CD8-positive, alpha-beta memory T cell (primary cell): ENCODE results near the gene IGFN1. TPM values are rescaled to one million over a fixed set of nuclear protein-coding genes. Genes with fewer than 3 reads are reported as not detected.

Experiments used
- CTCF ChIA-PET: fragments of 350-600 bp; sonication (Branson Sonifier 250); formaldehyde crosslinking; loops from one replicate; lab custom pipeline; 2021; ENCODE audit warnings: antibody characterized with exemption; lab: Charles Lee
- POLR2A ChIA-PET: fragments of 350-600 bp; sonication (Branson Sonifier 250); formaldehyde crosslinking; loops from one replicate; lab custom pipeline; 2021; ENCODE audit warnings: antibody characterized with exemption; lab: Charles Lee
- DNase-seq, 5 donors: peaks; one replicate each; pipeline versions ENCODE4 v3.0.0 to v3.0.0-alpha.2; 2020 to 2022; ENCODE audit warnings: mixed read lengths in 1 of 5
- H3K27ac ChIP-seq: one replicate; pipeline ENCODE4 v1.7.0; 2013; ENCODE audit warnings: low read depth, mild to moderate bottlenecking, low read length, moderate library complexity
- H3K27me3 ChIP-seq: 2 replicates; pipeline ENCODE4 v1.7.0; 2013; ENCODE audit warnings: low read length, mild to moderate bottlenecking; ENCODE audit not compliant: insufficient read depth, poor library complexity, severe bottlenecking
- H3K36me3 ChIP-seq: 2 replicates; pipeline ENCODE4 v1.7.0; 2013; ENCODE audit warnings: mild to moderate bottlenecking, low read length, moderate library complexity; ENCODE audit not compliant: insufficient read depth
- H3K4me1 ChIP-seq: 2 replicates; pipeline ENCODE4 v1.7.0; 2013; ENCODE audit warnings: mild to moderate bottlenecking, low read length, moderate library complexity; ENCODE audit not compliant: insufficient read depth
- H3K4me3 ChIP-seq: 2 replicates; pipeline ENCODE4 v1.7.0; 2013; ENCODE audit warnings: mild to moderate bottlenecking, low read length
- H3K9me3 ChIP-seq: 2 replicates; pipeline ENCODE4 v1.7.0; 2013; ENCODE audit warnings: mild to moderate bottlenecking, low read length
- H3K27ac Mint-ChIP-seq, 8 donors: one replicate each; pipeline ENCODE4 v1.8.0; 2020 to 2021; ENCODE audit warnings: mixed read lengths in 8 of 8, mild to moderate bottlenecking in 6 of 8, inconsistent platforms in 3 of 8, moderate library complexity in 3 of 8
- H3K27me3 Mint-ChIP-seq, 2 donors: one replicate each; pipeline ENCODE4 v1.8.0; 2020 to 2021; ENCODE audit warnings: mixed read lengths in 2 of 2, mild to moderate bottlenecking in 1 of 2, moderate library complexity in 1 of 2
- H3K36me3 Mint-ChIP-seq, 3 donors: one replicate each; pipeline ENCODE4 v1.8.0; 2020 to 2021; ENCODE audit warnings: mixed read lengths in 3 of 3, inconsistent platforms in 1 of 3, mild to moderate bottlenecking in 1 of 3
- H3K4me1 Mint-ChIP-seq, 3 donors: one replicate each; pipeline ENCODE4 v1.8.0; 2020 to 2021; ENCODE audit warnings: mixed read lengths in 3 of 3, inconsistent platforms in 1 of 3, mild to moderate bottlenecking in 1 of 3
- H3K4me3 Mint-ChIP-seq, 7 donors: one replicate each; pipeline ENCODE4 v1.8.0; 2020 to 2021; ENCODE audit warnings: mixed read lengths in 7 of 7, mild to moderate bottlenecking in 6 of 7, moderate library complexity in 4 of 7, inconsistent platforms in 2 of 7
- H3K9me3 Mint-ChIP-seq, 5 donors: one replicate each; pipeline ENCODE4 v1.8.0; 2020 to 2022; ENCODE audit warnings: mixed read lengths in 5 of 5, mild to moderate bottlenecking in 3 of 5, moderate library complexity in 2 of 5, inconsistent platforms in 1 of 5
- polyA plus RNA-seq: library from polyadenylated mRNA; unstranded; fragments of 300-500 nt; fragmentation: Illumina TruSeq; gene quantifications from one replicate; pipeline ENCODE4 v1.2.3, GENCODE V29; 2021
- total RNA-seq, 2 experiments: library from RNA; stranded (reverse); gene quantifications; one replicate each; pipeline ENCODE4 v1.2.3, GENCODE V29; 2021

IGFN1 gene
- total and polyA plus RNA-seq, 3 experiments from 2014 or later = not detected

DNA sequence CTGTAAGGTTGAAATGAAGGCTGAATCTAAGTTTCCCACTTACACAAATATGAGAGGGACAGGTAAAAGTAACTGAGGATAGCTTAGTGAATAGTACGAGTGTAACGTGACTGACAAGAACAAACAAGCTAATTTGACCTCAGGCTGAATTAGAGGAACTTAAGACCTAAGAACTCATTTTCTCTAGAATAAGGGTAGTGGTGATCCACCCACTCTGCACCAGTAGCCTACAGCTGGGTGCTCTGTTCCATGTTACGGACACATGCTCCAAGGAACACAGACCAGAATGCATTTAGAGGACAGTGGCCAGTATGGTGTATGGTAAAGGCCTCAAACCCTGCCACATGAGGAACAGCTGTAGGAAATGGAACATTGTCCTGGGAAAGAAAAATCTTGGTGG is 21.4 kb upstream of the IGFN1 start:
- H3K4me1 ChIP-seq = no peaks in the 10 kb centered on the region
- ChIA-PET POLR2A (no interaction called here), CTCF (interaction anchor here (1.1 to 2.9 kb wide), 3 partner anchors 11 to 18 kb away, joined by 3 to 10 read pairs (median 3); partner anchors contain the start of gene TMEM9)
- no peaks in the 10 kb centered on the region for H3K36me3 ChIP-seq
- no peaks in the 10 kb centered on the region for H3K27me3 ChIP-seq
- no peaks in the 10 kb centered on the region for H3K9me3 Mint-ChIP-seq
- no peak for DNase-seq
- H3K27ac ChIP-seq = no peak overlapping the region
- no peak overlapping the region for H3K4me3 ChIP-seq
- peak overlapping the region in 2 of 8 donors; percentile 13 to 30 for H3K27ac Mint-ChIP-seq
- peaks cover 8% of the 10 kb centered on the region in 2 donors for H3K27me3 Mint-ChIP-seq
- no peaks in the 10 kb centered on the region for H3K9me3 ChIP-seq
- peak overlapping the region in 2 of 7 donors; percentile 61 to 86 for H3K4me3 Mint-ChIP-seq
- peaks cover 0 to 1% (median 1%) of the 10 kb centered on the region in 3 donors for H3K36me3 Mint-ChIP-seq
- peaks cover 11 to 19% (median 14%) of the 10 kb centered on the region in 3 donors for H3K4me1 Mint-ChIP-seq

GRCh38 chr1:201169971-201170532 is 20.6 kb upstream of the IGFN1 start:
- peaks cover 0 to 1% (median 1%) of the 10 kb centered on the region in 3 donors for H3K36me3 Mint-ChIP-seq
- H3K27me3 Mint-ChIP-seq = peaks cover 8% of the 10 kb centered on the region in 2 donors
- H3K9me3 Mint-ChIP-seq = no peaks in the 10 kb centered on the region
- DNase-seq = no peak
- Histone ChIP-seq H3K36me3 (no peaks in the 10 kb centered on the region), H3K4me1 (no peaks in the 10 kb centered on the region), H3K27me3 (no peaks in the 10 kb centered on the region), H3K4me3 (no peak overlapping the region), H3K27ac (no peak overlapping the region), H3K9me3 (no peaks in the 10 kb centered on the region)
- ChIA-PET POLR2A (no interaction called here), CTCF (interaction anchor here (1.1 to 2.9 kb wide), 2 partner anchors 12 to 18 kb away, joined by 3 to 10 read pairs; no protein-coding TSS in a partner anchor)
- peak overlapping the region; percentile 85 to 96 (median 87) for H3K4me3 Mint-ChIP-seq
- peaks cover 11 to 19% (median 14%) of the 10 kb centered on the region in 3 donors for H3K4me1 Mint-ChIP-seq
- H3K27ac Mint-ChIP-seq = peak overlapping the region; percentile 83 to 93 (median 90)

DNA sequence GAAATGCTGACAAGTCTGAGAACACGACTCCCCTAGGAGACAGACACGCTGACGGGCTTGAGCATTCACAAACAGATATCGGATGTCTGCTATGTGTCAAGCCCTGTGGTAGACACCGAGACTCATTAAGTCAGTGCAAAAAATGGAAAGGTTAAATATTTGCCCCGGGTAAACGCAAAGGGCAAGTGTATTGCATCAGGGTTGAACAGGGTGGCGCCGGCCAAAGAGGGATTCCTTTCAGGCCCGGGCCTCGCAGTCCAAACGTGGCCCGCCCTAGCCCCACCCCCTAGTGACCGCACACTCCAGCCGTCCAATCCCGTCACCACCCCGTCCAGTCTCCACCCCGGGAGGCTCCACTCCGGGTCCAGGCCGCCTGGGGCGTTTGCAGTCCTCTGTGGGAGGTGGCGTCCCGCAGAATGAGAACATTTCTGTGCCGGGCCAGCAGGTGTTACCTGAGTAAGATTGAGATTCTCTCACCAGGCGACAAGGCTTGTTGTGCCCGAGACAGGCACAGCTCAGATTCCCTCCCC is 20.0 kb upstream of the IGFN1 start:
- Mint-ChIP-seq H3K36me3 (peaks cover 0 to 1% (median 1%) of the 10 kb centered on the region in 3 donors), H3K4me1 (peaks cover 11 to 19% (median 14%) of the 10 kb centered on the region in 3 donors), H3K9me3 (no peaks in the 10 kb centered on the region), H3K27ac (peak overlapping the region; percentile 83 to 93 (median 90)), H3K27me3 (peaks cover 8% of the 10 kb centered on the region in 2 donors), H3K4me3 (peak overlapping the region; percentile 85 to 96 (median 87))
- Histone ChIP-seq H3K27ac (peak overlapping the region; percentile 73), H3K4me1 (no peaks in the 10 kb centered on the region), H3K27me3 (no peaks in the 10 kb centered on the region), H3K36me3 (no peaks in the 10 kb centered on the region), H3K4me3 (peak overlapping the region; percentile 57), H3K9me3 (no peaks in the 10 kb centered on the region)
- ChIA-PET CTCF (interaction anchor here (1.0 to 2.9 kb wide), 3 partner anchors 13 to 189 kb away, joined by 3 to 10 read pairs (median 3); no protein-coding TSS in a partner anchor), POLR2A (interaction anchor here (0.6 kb wide), 1 partner anchor 16 kb away, joined by 4 read pairs; the partner anchor contains the start of gene TMEM9)
- peak; percentile 47 to 86 (median 69) for DNase-seq

- Mint-ChIP-seq H3K27me3 (peaks cover 3 to 8% of the 10 kb centered on the region in 2 donors), H3K36me3 (peaks cover 0 to 1% (median 1%) of the 10 kb centered on the region in 3 donors), H3K9me3 (no peaks in the 10 kb centered on the region), H3K4me3 (peak overlapping the region; percentile 85 to 96 (median 87)), H3K27ac (peak overlapping the region; percentile 80 to 93 (median 90)), H3K4me1 (peaks cover 11 to 19% (median 14%) of the 10 kb centered on the region in 3 donors)
- H3K36me3 ChIP-seq = no peaks in the 10 kb centered on the region
- H3K4me3 ChIP-seq = peak overlapping the region; percentile 57
- CTCF ChIA-PET = interaction anchor here (1.0 to 2.9 kb wide), 4 partner anchors 9 to 190 kb away, joined by 3 to 10 read pairs (median 3); no protein-coding TSS in a partner anchor
- peak; percentile 25 to 72 (median 43) for DNase-seq
- no peaks in the 10 kb centered on the region for H3K4me1 ChIP-seq
- H3K27me3 ChIP-seq = no peaks in the 10 kb centered on the region
- H3K27ac ChIP-seq = peak overlapping the region; percentile 73
- POLR2A ChIA-PET = interaction anchor here (0.6 to 1.0 kb wide), 2 partner anchors 16 to 17 kb away, joined by 3 to 4 read pairs; partner anchors contain the start of gene TMEM9
- no peaks in the 10 kb centered on the region for H3K9me3 ChIP-seq
These were observed 19.3 kb upstream of the IGFN1 start for GRCh38 chr1:201171063-201172036.

GRCh38 chr1:201172326-201172725 is 18.3 kb upstream of the IGFN1 start:
- Histone ChIP-seq H3K27me3 (no peaks in the 10 kb centered on the region), H3K4me3 (no peak overlapping the region), H3K27ac (no peak overlapping the region), H3K4me1 (no peaks in the 10 kb centered on the region), H3K9me3 (no peaks in the 10 kb centered on the region), H3K36me3 (no peaks in the 10 kb centered on the region)
- Mint-ChIP-seq H3K4me1 (peaks cover 11 to 19% (median 14%) of the 10 kb centered on the region in 3 donors), H3K27me3 (peaks cover 5 to 7% of the 10 kb centered on the region in 2 donors), H3K4me3 (peak overlapping the region in 4 of 7 donors; percentile 85 to 90 (median 88)), H3K36me3 (peaks cover 0 to 1% (median 1%) of the 10 kb centered on the region in 3 donors), H3K27ac (no peak overlapping the region), H3K9me3 (no peaks in the 10 kb centered on the region)
- POLR2A ChIA-PET = interaction anchor here (1.0 kb wide), 1 partner anchor 17 kb away, joined by 3 read pairs; no protein-coding TSS in a partner anchor
- CTCF ChIA-PET = interaction anchor here (2.9 kb wide), 1 partner anchor 14 kb away, joined by 10 read pairs; no protein-coding TSS in a partner anchor
- no peak for DNase-seq

GRCh38 chr1:201172999-201173610 is 17.5 kb upstream of the IGFN1 start:
- no peak for DNase-seq
- Histone ChIP-seq H3K36me3 (no peaks in the 10 kb centered on the region), H3K27ac (no peak overlapping the region), H3K27me3 (no peaks in the 10 kb centered on the region), H3K4me1 (no peaks in the 10 kb centered on the region), H3K4me3 (no peak overlapping the region), H3K9me3 (no peaks in the 10 kb centered on the region)
- Mint-ChIP-seq H3K27me3 (peaks cover 8 to 12% of the 10 kb centered on the region in 2 donors), H3K36me3 (peaks cover 1 to 6% (median 1%) of the 10 kb centered on the region in 3 donors), H3K27ac (peak overlapping the region in 2 of 8 donors; percentile 12 to 57), H3K4me1 (peaks cover 11 to 19% (median 14%) of the 10 kb centered on the region in 3 donors), H3K9me3 (no peaks in the 10 kb centered on the region), H3K4me3 (peak overlapping the region in 5 of 7 donors; percentile 17 to 79 (median 41))
- CTCF ChIA-PET = no interaction called here
- POLR2A ChIA-PET = no interaction called here

DNA sequence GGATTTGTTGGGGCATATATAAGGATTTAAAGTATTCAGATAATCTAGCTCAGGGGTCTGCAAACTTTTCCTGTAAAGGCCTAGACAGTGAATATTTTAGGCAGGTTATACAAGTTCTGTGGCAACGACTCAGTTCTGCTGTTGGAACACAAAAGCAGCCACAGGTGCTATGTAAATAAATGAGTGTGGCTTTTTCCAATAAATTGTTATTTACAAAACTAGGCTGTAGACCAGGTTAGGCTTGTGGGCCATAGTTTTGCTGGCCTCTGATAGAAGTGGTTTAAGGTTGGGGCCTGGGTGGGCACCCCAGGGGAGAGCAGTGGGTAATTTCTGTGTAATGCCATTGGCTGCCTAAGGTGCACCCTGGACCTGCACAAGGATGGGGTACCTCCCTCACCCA is 16.9 kb upstream of the IGFN1 start:
- ChIA-PET CTCF (no interaction called here), POLR2A (no interaction called here)
- Mint-ChIP-seq H3K27me3 (peaks cover 8 to 16% of the 10 kb centered on the region in 2 donors), H3K4me3 (peak overlapping the region in 1 of 7 donors; percentile 79), H3K9me3 (peaks cover 0 to 1% (median 0%) of the 10 kb centered on the region in 5 donors), H3K27ac (peak overlapping the region in 1 of 8 donors; percentile 31), H3K4me1 (peaks cover 11 to 19% (median 14%) of the 10 kb centered on the region in 3 donors), H3K36me3 (peaks cover 1 to 10% (median 1%) of the 10 kb centered on the region in 3 donors)
- no peak for DNase-seq
- Histone ChIP-seq H3K36me3 (no peaks in the 10 kb centered on the region), H3K27ac (no peak overlapping the region), H3K4me1 (no peaks in the 10 kb centered on the region), H3K27me3 (no peaks in the 10 kb centered on the region), H3K9me3 (no peaks in the 10 kb centered on the region), H3K4me3 (no peak overlapping the region)
